Measurements from ENCODE around the gene SLC1A5. TPM values are rescaled to one million over a fixed set of nuclear protein-coding genes. Genes with fewer than 3 reads are reported as not detected.

SLC1A5 gene
- total RNA-seq, 4 donors from 2014 or later = 13.8 to 78.0 (median 32.4) TPM

DNA sequence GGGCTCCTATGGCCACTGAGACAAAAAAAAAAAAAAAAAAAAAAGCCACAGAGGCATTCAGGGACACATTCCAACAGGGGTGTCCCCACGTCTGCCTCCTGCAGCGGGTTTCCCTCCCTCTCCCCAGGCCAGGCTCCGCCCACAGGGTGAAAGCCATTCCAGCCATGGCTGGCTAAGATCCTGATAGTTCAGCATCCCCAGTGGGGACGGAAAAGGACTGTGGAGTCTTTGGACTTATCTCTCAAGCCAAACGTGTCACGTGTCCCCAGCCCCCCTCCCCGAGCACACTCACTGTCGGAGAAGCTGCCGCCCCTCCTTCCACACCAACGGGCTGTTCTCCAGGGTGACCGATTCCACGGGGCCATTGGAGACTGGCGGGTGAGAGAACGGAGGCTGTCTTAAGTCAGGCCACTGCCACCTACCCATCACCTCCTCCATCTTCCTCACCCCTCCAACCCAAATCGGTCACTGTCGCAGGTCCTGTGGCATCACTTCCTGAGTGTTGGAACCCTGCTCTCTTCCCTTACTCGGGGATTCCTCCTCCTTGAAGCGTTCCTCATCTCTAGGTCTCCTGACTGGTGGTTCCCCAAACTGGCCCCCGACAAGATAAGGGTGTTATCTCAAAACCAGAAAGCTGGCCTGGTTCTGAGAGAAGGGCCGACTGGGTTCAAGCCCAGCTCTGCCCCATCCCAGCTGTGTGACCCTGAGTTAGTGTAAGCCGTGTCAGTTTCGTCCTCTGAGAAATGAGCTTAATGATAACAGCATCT is 51.7 kb downstream of the SLC1A5 start:
- Histone ChIP-seq H3K4me3 (no peak overlapping the region), H3K27ac (peak overlapping the region; percentile 13 to 28), H3K4me1 (peaks cover 0 to 2% of the 10 kb centered on the region in 2 donors), H3K27me3 (no peaks in the 10 kb centered on the region), H3K9me3 (no peaks in the 10 kb centered on the region), H3K36me3 (no peaks in the 10 kb centered on the region)
- intact Hi-C loops (cut with DNase I; ENCODE audit: low total_unique reads) = no loop called here
- peak in 1 of 2 donors; percentile 59 for DNase-seq
- TF ChIP-seq POLR2A (IDR thresholded peaks at IDR 0.05) = no peak
- TF ChIP-seq, protein P1, sequence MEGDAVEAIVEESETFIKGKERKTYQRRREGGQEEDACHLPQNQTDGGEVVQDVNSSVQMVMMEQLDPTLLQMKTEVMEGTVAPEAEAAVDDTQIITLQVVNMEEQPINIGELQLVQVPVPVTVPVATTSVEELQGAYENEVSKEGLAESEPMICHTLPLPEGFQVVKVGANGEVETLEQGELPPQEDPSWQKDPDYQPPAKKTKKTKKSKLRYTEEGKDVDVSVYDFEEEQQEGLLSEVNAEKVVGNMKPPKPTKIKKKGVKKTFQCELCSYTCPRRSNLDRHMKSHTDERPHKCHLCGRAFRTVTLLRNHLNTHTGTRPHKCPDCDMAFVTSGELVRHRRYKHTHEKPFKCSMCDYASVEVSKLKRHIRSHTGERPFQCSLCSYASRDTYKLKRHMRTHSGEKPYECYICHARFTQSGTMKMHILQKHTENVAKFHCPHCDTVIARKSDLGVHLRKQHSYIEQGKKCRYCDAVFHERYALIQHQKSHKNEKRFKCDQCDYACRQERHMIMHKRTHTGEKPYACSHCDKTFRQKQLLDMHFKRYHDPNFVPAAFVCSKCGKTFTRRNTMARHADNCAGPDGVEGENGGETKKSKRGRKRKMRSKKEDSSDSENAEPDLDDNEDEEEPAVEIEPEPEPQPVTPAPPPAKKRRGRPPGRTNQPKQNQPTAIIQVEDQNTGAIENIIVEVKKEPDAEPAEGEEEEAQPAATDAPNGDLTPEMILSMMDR (IDR thresholded peaks at IDR 0.05) = no peak

DNA sequence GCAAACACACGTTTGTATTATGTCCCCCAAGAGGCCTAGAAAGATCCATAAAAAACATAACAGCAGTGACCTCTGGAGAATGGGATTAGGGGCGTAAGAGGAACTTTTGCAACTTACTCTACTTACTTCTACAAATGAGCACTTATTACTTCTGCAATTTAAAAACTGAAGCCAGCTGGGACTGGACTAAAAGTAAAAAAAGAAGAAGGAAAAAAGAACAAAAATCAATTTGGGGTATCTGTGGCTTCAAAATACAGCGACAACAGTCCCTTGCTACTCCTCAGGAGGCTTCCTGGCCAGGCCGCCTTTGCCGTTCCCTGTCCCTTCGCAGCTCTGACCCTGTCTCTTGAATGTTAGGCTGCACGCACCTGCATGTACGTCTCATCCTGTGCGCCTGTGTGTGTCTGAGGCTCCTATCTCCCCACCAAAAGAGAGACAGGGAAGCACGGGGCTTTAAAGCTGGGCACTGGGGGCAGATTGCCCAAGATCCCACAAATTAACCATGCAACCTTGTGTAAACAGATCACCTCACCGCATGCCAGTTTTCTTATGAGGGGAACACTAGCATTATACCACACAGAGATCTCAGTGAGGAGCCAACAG is 54.6 kb downstream of the SLC1A5 start:
- Histone ChIP-seq H3K27me3 (no peaks in the 10 kb centered on the region), H3K9me3 (no peaks in the 10 kb centered on the region), H3K4me1 (no peaks in the 10 kb centered on the region), H3K27ac (no peak overlapping the region), H3K36me3 (no peaks in the 10 kb centered on the region), H3K4me3 (no peak overlapping the region)
- intact Hi-C loops (cut with DNase I; ENCODE audit: low total_unique reads) = no loop called here
- no peak for TF ChIP-seq POLR2A (IDR thresholded peaks at IDR 0.05)
- TF ChIP-seq, protein P1 (IDR thresholded peaks at IDR 0.05) = no peak
- DNase-seq = no peak

DNA sequence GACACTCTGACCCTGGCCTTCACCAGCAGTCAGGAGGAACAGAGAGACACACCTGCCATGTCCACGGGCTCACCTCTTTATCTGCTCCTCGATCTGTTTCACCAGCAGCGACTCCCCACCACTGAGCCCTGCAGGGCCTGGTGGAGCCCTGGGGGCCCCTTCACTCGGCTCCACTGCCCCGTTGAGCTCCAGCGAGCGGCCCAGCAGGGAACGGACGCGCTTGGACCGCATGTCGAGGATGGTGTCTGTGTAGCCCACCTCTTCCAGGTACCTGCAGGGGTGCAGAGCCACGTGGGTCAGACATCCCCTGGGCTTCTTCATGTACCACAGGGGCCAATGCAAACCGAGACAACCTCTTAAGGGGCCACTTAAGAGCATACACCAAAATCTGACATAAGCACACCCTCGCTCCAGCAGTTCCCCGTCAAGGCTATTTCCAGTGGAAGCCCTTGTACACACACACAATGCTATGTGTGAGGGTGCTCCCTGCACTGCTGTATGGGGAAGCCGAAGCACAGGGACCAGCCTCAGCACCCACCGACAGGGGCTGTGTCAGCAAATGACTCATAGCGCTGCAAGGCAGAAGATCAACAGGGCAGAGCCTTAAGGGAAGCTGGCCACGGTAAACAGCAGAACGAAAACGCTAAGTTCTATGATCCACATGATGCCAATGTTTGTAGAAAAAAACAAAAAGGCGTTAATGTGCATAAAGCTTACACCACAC is 55.3 kb downstream of the SLC1A5 start:
- DNase-seq = no peak
- no peaks in the 10 kb centered on the region for H3K36me3 ChIP-seq
- intact Hi-C loops (cut with DNase I; ENCODE audit: low total_unique reads) = no loop called here
- H3K27ac ChIP-seq = no peak overlapping the region
- no peak for TF ChIP-seq POLR2A (IDR thresholded peaks at IDR 0.05)
- TF ChIP-seq, protein P1 (IDR thresholded peaks at IDR 0.05) = no peak
- H3K9me3 ChIP-seq = no peaks in the 10 kb centered on the region
- no peaks in the 10 kb centered on the region for H3K4me1 ChIP-seq
- H3K27me3 ChIP-seq = no peaks in the 10 kb centered on the region
- H3K4me3 ChIP-seq = no peak overlapping the region

DNA sequence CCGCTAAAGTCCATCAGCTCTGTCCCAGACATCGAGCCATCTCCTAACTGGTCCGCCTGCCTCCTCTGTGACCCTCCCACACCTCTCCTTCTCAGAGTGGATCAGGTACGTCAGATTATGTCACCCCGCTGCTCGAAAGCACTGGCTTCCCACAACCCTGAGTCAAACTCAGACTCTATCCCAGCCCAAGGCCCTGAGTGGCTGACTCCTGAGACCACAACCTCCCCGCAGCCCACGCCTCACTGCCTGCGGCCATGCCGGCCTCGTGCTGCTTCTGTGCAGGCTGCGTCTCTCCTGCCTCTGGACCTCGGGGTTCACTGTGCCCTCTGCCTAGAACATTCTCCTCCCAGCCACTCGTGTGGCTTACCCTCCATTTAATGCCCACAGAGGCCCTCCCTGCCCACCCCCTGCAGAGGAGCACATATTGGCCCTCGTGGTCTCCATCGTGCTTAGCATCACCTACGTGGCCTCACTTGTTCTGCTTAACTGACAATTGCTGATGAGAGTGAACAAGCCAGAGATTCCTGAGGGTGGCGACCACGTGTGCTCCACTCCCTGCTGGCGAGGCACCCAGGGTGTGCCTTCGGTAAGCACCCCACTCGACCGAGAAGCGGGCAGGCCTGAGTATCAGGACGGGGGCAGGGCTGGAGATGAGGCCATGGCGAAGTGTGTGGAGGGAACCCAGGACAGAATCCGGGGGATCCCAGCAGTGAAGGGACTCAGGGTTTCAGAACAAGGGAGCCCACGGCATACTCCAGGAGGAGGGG is 56.0 kb downstream of the SLC1A5 start:
- Histone ChIP-seq H3K27me3 (no peaks in the 10 kb centered on the region), H3K36me3 (no peaks in the 10 kb centered on the region), H3K4me3 (no peak overlapping the region), H3K4me1 (no peaks in the 10 kb centered on the region), H3K9me3 (no peaks in the 10 kb centered on the region), H3K27ac (no peak overlapping the region)
- TF ChIP-seq, protein P1 (IDR thresholded peaks at IDR 0.05) = no peak
- no peak for TF ChIP-seq POLR2A (IDR thresholded peaks at IDR 0.05)
- no peak for DNase-seq
- intact Hi-C loops (cut with DNase I; ENCODE audit: low total_unique reads) = no loop called here

Data from uterus (tissue), 4 donors.